Astrocyte (in vitro differentiated cells and primary cell): Measurements from ENCODE around the gene TEDDM1. TPM values are rescaled to one million over a fixed set of nuclear protein-coding genes. Genes with fewer than 3 reads are reported as not detected.

Experiments
- DNase-seq: peaks from one replicate; pipeline ENCODE4 v3.0.0-alpha.2; 2010; ENCODE audit warnings: low read depth
- FAIRE-seq: peaks from 2 replicates; lab custom pipeline; 2011; peaks lifted over from hg19 to GRCh38; lab: Jason Lieb, UNC
- H2AFZ ChIP-seq: 2 replicates; pipeline ENCODE4 v1.6.0; 2012; ENCODE audit warnings: low read depth, low read length, inconsistent platforms
- H3K27ac ChIP-seq: 2 replicates; pipeline ENCODE4 v1.5.1; 2011; ENCODE audit warnings: low read depth, low read length, inconsistent platforms
- H3K27me3 ChIP-seq: 2 replicates; pipeline ENCODE4 v1.6.0; 2011; ENCODE audit warnings: low read length, inconsistent platforms; ENCODE audit not compliant: insufficient read depth
- H3K36me3 ChIP-seq: 2 replicates; pipeline ENCODE4 v1.5.1; 2011; ENCODE audit warnings: low read length, inconsistent platforms; ENCODE audit not compliant: insufficient read depth
- H3K4me1 ChIP-seq: 2 replicates; pipeline ENCODE4 v1.5.1; 2011; ENCODE audit warnings: low read length, inconsistent platforms; ENCODE audit not compliant: insufficient read depth
- H3K4me2 ChIP-seq: 2 replicates; pipeline ENCODE4 v1.6.0; 2012; ENCODE audit warnings: low read length, inconsistent platforms
- H3K4me3 ChIP-seq: 2 replicates; pipeline ENCODE4 v1.5.1; 2011; ENCODE audit warnings: low read depth, mild to moderate bottlenecking, low read length, inconsistent platforms; ENCODE audit not compliant: insufficient read depth
- H3K79me2 ChIP-seq: 2 replicates; pipeline ENCODE4 v1.6.0; 2012; ENCODE audit warnings: mild to moderate bottlenecking, low read length, inconsistent platforms; ENCODE audit not compliant: insufficient read depth
- H3K9ac ChIP-seq: 2 replicates; pipeline ENCODE4 v1.6.0; 2012; ENCODE audit warnings: mild to moderate bottlenecking, low read length, inconsistent platforms
- H3K9me3 ChIP-seq: 2 replicates; pipeline ENCODE4 v1.5.1; 2012; ENCODE audit warnings: low read depth, mild to moderate bottlenecking, low read length, inconsistent platforms; ENCODE audit not compliant: insufficient read depth
- H4K20me1 ChIP-seq: 2 replicates; pipeline ENCODE4 v1.6.0; 2012; ENCODE audit warnings: low read length, inconsistent platforms; ENCODE audit not compliant: insufficient read depth
- H3K27ac Mint-ChIP-seq: one replicate; pipeline ENCODE4 v1.8.0; 2021; ENCODE audit warnings: mild to moderate bottlenecking, mixed read lengths; ENCODE audit not compliant: unreplicated experiment
- H3K27me3 Mint-ChIP-seq: one replicate; pipeline ENCODE4 v1.8.0; 2021; ENCODE audit warnings: low read depth, mixed read lengths; ENCODE audit not compliant: unreplicated experiment
- H3K36me3 Mint-ChIP-seq: one replicate; pipeline ENCODE4 v1.8.0; 2021; ENCODE audit warnings: low read depth, mixed read lengths; ENCODE audit not compliant: unreplicated experiment
- H3K4me1 Mint-ChIP-seq: one replicate; pipeline ENCODE4 v1.8.0; 2021; ENCODE audit warnings: low read depth, mixed read lengths; ENCODE audit not compliant: unreplicated experiment
- H3K4me3 Mint-ChIP-seq: one replicate; pipeline ENCODE4 v1.8.0; 2021; ENCODE audit warnings: mild to moderate bottlenecking, moderate library complexity, mixed read lengths; ENCODE audit not compliant: unreplicated experiment
- H3K9me3 Mint-ChIP-seq: one replicate; pipeline ENCODE4 v1.8.0; 2021; ENCODE audit warnings: mild to moderate bottlenecking, mixed read lengths; ENCODE audit not compliant: unreplicated experiment
- CTCF ChIP-seq: IDR thresholded peaks from 2 replicates; pipeline ENCODE4 v1.5.1; 2011; ENCODE audit warnings: low read depth, mild to moderate bottlenecking, inconsistent platforms, low read length, moderate library complexity; ENCODE audit not compliant: insufficient read depth
- EZH2 ChIP-seq: IDR thresholded peaks from 2 replicates; pipeline ENCODE4 v1.6.1; 2012; ENCODE audit warnings: mild to moderate bottlenecking, low read length, inconsistent platforms; ENCODE audit not compliant: insufficient read depth
- total RNA-seq: library from RNA; stranded (reverse); gene quantifications from 2 replicates; pipeline ENCODE4 v1.2.1, GENCODE V29; 2021

TEDDM1 gene
- total RNA-seq, 1 donor from 2014 or later = not detected

- H3K36me3 Mint-ChIP-seq = no peaks in the 10 kb centered on the region
- no peaks in the 10 kb centered on the region for H3K36me3 ChIP-seq
- TF ChIP-seq CTCF (no peak), EZH2 (no peak)
- H3K4me1 ChIP-seq = no peaks in the 10 kb centered on the region
- no peak overlapping the region for H3K9ac ChIP-seq
- no peak overlapping the region for H3K27ac ChIP-seq
- H3K27me3 ChIP-seq = no peaks in the 10 kb centered on the region
- H3K27ac Mint-ChIP-seq = no peak overlapping the region
- peaks cover 10% of the 10 kb centered on the region for H3K27me3 Mint-ChIP-seq
- no peaks in the 10 kb centered on the region for H4K20me1 ChIP-seq
- no peaks in the 10 kb centered on the region for H3K4me1 Mint-ChIP-seq
- no peaks in the 10 kb centered on the region for H3K9me3 ChIP-seq
- H3K4me3 ChIP-seq = no peak overlapping the region
- DNase-seq (no peak), FAIRE-seq (no peak)
- no peak overlapping the region for H3K4me2 ChIP-seq
- H3K4me3 Mint-ChIP-seq = no peak overlapping the region
- H3K79me2 ChIP-seq = no peaks in the 10 kb centered on the region
- H3K9me3 Mint-ChIP-seq = no peaks in the 10 kb centered on the region
- H2AFZ ChIP-seq = no peak overlapping the region
Observed at GRCh38 chr1:182426442-182427430, 26.3 kb upstream of the TEDDM1 start.

DNA sequence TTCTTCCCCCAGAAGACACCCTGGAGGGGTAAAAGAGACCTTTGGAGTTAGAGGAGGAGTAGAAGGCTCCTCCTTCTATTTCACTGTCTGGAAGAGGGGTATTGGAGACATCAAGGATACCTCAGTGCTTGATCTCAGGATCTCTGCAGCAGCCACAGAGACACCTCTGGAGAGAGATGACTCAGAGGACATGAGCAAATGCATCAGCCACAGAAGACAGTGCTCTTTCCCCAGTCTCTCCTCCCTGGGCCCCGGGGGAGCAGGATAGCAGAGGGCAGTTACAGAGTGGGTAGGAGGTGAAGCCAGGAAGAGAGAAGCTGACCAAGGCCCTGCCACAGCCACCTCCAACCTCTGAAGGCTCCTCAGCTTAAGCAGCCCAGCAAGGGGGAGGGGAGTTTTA lies 15.3 kb upstream of the TEDDM1 start:
- peaks cover 4% of the 10 kb centered on the region for H3K9me3 Mint-ChIP-seq
- H3K27ac Mint-ChIP-seq = no peak overlapping the region
- H3K27me3 Mint-ChIP-seq = peaks cover 22% of the 10 kb centered on the region
- peaks cover 8% of the 10 kb centered on the region for H3K27me3 ChIP-seq
- H3K4me1 ChIP-seq = no peaks in the 10 kb centered on the region
- H3K36me3 ChIP-seq = no peaks in the 10 kb centered on the region
- no peak overlapping the region for H3K27ac ChIP-seq
- H3K4me2 ChIP-seq = no peak overlapping the region
- DNase-seq (no peak), FAIRE-seq (no peak)
- no peak overlapping the region for H2AFZ ChIP-seq
- H4K20me1 ChIP-seq = no peaks in the 10 kb centered on the region
- H3K9me3 ChIP-seq = no peaks in the 10 kb centered on the region
- no peak overlapping the region for H3K4me3 ChIP-seq
- H3K4me1 Mint-ChIP-seq = peaks cover 8% of the 10 kb centered on the region
- no peaks in the 10 kb centered on the region for H3K79me2 ChIP-seq
- H3K4me3 Mint-ChIP-seq = no peak overlapping the region
- no peak for TF ChIP-seq CTCF
- TF ChIP-seq EZH2 = no peak
- no peak overlapping the region for H3K9ac ChIP-seq
- no peaks in the 10 kb centered on the region for H3K36me3 Mint-ChIP-seq

DNA sequence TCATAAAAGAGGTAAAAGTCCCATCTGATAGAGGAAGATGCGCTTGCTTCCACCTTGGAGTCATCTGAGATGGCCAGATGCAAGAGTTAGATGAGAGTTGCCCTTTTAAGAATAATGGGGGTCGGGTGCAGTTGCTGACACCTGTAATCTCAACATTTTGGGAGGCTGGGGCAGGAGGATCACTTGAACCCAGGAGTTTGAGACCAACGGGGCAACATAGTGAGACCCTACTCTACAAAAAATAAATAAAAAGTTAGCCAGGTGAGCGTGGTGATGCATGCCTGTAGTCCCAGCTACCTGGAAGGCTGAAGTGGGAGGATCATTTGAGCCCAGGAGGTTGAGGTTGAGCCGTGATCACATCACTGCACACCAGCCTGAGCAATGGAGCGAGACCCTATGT lies 13.5 kb upstream of the TEDDM1 start:
- H3K4me1 Mint-ChIP-seq = peaks cover 8% of the 10 kb centered on the region

More for the DNA sequence above, 13.5 kb upstream of the TEDDM1 start:
- peaks cover 8% of the 10 kb centered on the region for H3K27me3 ChIP-seq
- DNase-seq (no peak), FAIRE-seq (no peak)
- no peaks in the 10 kb centered on the region for H3K79me2 ChIP-seq
- no peak overlapping the region for H3K27ac Mint-ChIP-seq
- no peak overlapping the region for H3K4me3 ChIP-seq
- no peak overlapping the region for H2AFZ ChIP-seq
- H4K20me1 ChIP-seq = no peaks in the 10 kb centered on the region
- H3K9me3 ChIP-seq = no peaks in the 10 kb centered on the region
- H3K9ac ChIP-seq = no peak overlapping the region
- H3K4me1 ChIP-seq = no peaks in the 10 kb centered on the region
- H3K27me3 Mint-ChIP-seq = peaks cover 16% of the 10 kb centered on the region
- no peaks in the 10 kb centered on the region for H3K36me3 ChIP-seq
- TF ChIP-seq EZH2 (no peak), CTCF (no peak)
- H3K27ac ChIP-seq = no peak overlapping the region
- H3K36me3 Mint-ChIP-seq = no peaks in the 10 kb centered on the region
- peaks cover 4% of the 10 kb centered on the region for H3K9me3 Mint-ChIP-seq
- no peak overlapping the region for H3K4me2 ChIP-seq
- H3K4me3 Mint-ChIP-seq = no peak overlapping the region
